Fibroblast of lung (primary cell): ENCODE results near the gene BBS9.

Experiments
- CTCF ChIP-seq, 2 donors: IDR thresholded peaks in 1 of 2; conservative IDR thresholded peaks in 1 of 2; 1 replicate in 1 of 2; 2 replicates in 1 of 2; pipeline ENCODE4 v1.5.1; 2011 to 2012; ENCODE audit warnings: low read length in 2 of 2, control low read depth in 1 of 2, inconsistent platforms in 1 of 2, low read depth in 1 of 2, mild to moderate bottlenecking in 1 of 2
- EZH2 ChIP-seq: IDR thresholded peaks from 2 replicates; pipeline ENCODE4 v1.5.1; 2012; ENCODE audit warnings: low read length, control low read depth, mild to moderate bottlenecking; ENCODE audit errors: missing control alignments

- TF ChIP-seq CTCF (conservative IDR thresholded peaks at IDR 0.05 in 1 of 2, IDR thresholded peaks at IDR 0.05 in 1 of 2; ENCODE audit: low read depth in 1 of 2, low read length in 2 of 2) = no peak
- TF ChIP-seq EZH2 = no peak
Observed at GRCh38 chr7:33649476-33650441, 520.4 kb downstream of the BBS9 start.
